SK-N-MC (cell line): ENCODE data around the gene ACO1.

ENCODE experiments used
- DNase-seq: peaks from one replicate; pipeline ENCODE4 v3.0.0-alpha.2; 2011; ENCODE audit warnings: low read depth, low spot score
- H3K27ac ChIP-seq: fragments of 200-600 bp; sonication (generic); 2 replicates; pipeline ENCODE4 v1.5.1; 2016; ENCODE audit warnings: mixed run types
- H3K36me3 ChIP-seq: fragments of 200-600 bp; sonication (generic); 2 replicates; pipeline ENCODE4 v1.6.1; 2017; ENCODE audit warnings: antibody characterized with exemption, low read length, mixed read lengths; ENCODE audit not compliant: insufficient read depth
- H3K4me3 ChIP-seq: fragments of 200-600 bp; sonication (generic); 2 replicates; pipeline ENCODE4 v1.5.1; 2016
- H3K9ac ChIP-seq: fragments of 200-600 bp; sonication (generic); 2 replicates; pipeline ENCODE4 v1.8.0; 2017; ENCODE audit warnings: mixed run types, mixed read lengths; ENCODE audit not compliant: insufficient read length
- H3K9me3 ChIP-seq: fragments of 200-600 bp; sonication (generic); 2 replicates; pipeline ENCODE4 v1.6.1; 2017; ENCODE audit warnings: low read depth, mild to moderate bottlenecking, antibody characterized with exemption, low read length, moderate library complexity, mixed read lengths
- EZH2 ChIP-seq: fragments of 200-600 bp; sonication (generic); IDR thresholded peaks from one replicate; pipeline ENCODE4 v1.6.1; 2017; ENCODE audit warnings: antibody characterized with exemption
- FOXP2 ChIP-seq: optimal IDR thresholded peaks from 2 replicates; pipeline ENCODE3; 2011; ENCODE audit warnings: mild to moderate bottlenecking, moderate library complexity; ENCODE audit not compliant: insufficient read depth; ENCODE audit errors: extremely low read length, control extremely low read depth
- POLR2AphosphoS5 ChIP-seq: IDR thresholded peaks from 2 replicates; pipeline ENCODE4 v1.6.1; 2012; ENCODE audit warnings: mild to moderate bottlenecking, low read depth, low read length, borderline replicate concordance

The ACO1 gene

DNA sequence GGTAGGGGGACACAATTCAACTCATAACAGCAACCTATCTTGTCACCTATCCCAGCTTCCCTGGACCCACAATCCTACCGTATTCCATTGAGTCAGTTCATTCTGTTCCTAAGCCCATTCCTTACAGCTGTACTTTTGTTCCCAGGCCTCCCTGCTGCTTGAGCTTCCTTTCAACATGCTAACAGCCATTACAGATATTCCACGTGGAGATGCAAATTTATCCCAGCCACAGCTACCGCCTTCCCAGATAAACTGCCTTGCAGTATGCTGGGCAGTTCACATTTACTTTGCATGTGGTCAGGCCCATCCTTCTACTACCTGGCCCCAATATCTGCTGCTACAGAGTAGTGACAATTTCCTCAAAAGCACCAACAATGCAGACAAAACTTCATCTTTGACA is 118.6 kb downstream of the ACO1 start:
- TF ChIP-seq FOXP2 = no peak
- no peak for TF ChIP-seq EZH2
- no peak for TF ChIP-seq POLR2AphosphoS5
- no peak for DNase-seq
- no peaks in the 10 kb centered on the region for H3K36me3 ChIP-seq

More for the DNA sequence above, 118.6 kb downstream of the ACO1 start:
- Histone ChIP-seq H3K4me3 (no peak overlapping the region), H3K9me3 (no peaks in the 10 kb centered on the region), H3K27ac (no peak overlapping the region), H3K9ac (no peak overlapping the region)
